ENCODE measurements around the gene GAL3ST2. TPM values are rescaled to one million over a fixed set of nuclear protein-coding genes. Genes with fewer than 3 reads are reported as not detected.

The GAL3ST2 gene
- total RNA-seq, 1 donor from 2014 or later, result not detected

DNA sequence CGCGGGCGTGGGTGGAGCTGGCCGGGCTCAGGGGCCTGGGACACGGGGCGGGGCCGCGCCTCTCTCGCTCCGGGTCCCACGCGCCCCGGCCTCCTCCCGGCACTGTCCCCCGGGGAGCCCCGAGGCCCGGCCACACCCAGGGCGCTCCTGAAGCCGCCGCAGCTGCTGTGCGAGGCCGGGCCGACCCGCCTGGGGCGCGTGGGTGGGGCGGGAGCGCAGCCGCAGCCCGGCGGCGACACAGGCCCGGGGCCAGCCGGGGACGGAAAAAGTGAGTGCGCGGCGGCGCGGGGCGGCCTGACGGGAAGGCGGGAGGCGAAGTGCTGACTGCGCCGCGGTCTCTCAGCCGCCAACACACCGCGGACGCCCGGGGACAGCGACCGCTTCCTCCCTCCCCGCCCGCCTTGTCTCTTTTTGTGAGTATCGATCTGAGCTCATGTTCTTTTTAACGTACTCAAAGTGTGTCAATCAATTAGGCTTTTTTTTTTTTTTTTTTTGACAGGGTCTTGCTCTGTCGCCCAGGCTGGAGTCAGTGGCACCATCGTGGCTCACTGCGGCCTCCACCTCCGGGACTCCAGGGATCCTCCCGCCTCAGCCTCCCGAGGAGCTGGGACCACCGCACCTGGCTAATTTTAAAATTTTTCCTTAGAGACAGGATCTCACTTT lies 67.6 kb downstream of the GAL3ST2 start:
- no peak for DNase-seq (ENCODE audit: low read depth, low spot score)

DNA sequence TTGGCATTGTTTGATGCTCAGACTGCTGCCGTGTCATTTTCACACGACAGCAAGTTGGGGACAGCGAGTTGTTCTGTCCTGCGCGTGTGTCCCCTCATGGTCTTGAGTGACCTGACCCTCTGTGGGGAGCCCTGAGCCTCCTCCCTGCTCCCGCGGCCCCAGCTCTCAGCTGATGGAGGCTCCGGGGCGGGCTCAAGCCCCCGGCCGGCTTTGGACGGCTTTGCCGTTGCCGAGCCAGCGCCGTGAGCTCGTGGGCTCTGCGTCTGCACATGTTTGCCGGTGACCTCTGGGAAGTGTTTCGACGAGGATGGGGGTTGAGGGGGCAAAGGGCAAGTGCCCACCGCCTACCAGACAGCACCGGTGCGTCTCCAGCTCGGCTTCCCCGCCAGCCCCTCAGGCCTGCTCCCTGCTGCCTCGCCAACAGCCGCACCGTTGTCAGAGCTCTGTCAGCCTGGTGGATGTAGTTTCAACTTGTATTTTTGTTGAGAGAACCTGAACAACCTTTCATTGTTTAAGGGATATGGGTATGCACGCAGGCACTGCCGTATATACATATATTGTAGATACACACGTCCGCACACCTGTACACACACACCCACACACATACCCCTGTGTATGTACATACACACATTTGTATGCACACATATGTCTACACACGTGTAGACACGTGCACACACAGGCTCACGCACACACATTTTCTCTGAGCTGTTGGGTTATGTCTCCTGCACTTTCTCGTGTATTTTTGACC lies 68.4 kb downstream of the GAL3ST2 start:
- DNase-seq (ENCODE audit: low read depth, low spot score), result no peak

- DNase-seq (ENCODE audit: low read depth, low spot score), result no peak
Observed at GRCh38 chr2:241846406-241846805, 69.8 kb downstream of the GAL3ST2 start.

DNA sequence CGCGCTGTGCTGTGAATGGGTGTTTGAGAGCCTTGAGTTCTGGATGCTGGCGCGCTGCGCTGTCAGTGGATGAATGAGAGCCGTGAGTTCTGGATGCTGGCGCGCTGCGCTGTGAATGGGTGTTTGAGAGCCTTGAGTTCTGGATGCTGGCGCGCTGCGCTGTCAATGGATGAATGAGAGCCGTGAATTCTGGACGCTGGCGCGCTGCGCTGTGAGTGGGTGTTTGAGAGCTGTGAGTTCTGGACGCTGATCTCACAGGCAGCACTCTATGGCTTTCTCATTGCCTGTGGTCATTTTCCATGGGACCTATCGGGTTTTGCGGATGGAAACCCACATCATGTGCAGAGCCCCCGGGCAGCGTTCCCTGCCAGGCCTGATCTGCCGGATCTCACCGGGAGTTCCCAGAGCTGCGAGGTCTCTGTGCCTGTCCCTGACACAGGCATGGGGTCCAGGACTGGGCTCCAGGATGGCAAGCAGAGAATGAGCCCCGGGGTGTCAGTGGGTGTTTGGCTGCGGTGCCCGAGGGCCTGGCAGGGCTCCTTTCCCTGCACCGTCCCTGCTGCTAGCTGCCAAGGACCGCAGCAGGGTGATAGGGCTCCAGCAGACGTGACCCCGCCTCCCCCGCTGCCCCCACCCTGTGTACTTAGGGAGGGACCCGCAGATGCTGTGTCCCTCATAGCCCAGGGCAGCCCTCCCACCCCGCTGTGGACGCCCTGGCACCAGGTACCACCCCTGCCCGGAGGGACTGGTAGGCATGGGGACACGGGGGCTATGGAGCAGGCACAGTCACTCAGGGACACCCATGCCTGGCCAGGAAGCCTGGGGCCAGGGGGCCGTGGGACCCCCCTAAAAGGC lies 72.4 kb downstream of the GAL3ST2 start:
- no peak for DNase-seq (ENCODE audit: low read depth, low spot score)

GRCh38 chr2:241849616-241850543 lies 73.3 kb downstream of the GAL3ST2 start:
- no peak for DNase-seq (ENCODE audit: low read depth, low spot score)

DNA sequence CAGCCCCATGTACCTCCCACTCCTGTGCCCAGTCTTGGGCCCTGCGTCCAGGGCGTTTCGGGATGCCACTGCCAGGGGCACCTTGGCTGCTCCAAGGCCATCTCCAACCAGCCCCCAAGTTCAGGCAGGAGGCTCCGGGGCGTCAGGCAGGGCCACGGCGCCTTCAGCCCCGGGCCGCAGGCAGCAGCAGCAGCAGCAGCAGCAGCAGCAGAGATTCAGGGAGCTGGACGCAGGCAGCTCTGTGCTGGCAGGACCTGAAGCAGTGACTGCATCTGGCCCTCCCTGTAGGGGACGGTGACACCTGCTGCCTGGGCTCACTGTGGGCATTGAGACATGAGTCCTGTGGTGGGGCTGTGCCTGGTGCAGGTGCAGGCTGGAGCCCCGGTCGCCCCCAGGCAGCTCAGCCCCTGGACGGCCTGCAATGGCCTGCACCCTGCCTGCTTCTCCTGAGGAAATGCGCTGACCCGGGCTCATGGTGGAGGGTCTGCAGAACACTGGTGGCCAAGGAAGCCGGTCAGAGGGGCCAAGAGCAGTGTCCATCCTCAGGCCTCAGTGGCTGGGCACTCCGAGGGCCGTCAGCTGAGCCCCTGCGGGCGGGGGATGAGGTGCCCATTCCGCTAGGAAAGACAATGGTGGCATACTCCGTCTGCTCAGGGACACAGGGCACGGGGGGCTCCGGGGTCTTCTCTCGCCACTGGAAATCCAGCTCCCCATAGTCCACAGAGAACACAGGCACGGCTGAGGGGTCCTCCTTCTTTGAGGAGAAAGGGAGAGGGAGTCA lies 74.1 kb downstream of the GAL3ST2 start:
- no peak for DNase-seq (ENCODE audit: low read depth, low spot score)

DNA sequence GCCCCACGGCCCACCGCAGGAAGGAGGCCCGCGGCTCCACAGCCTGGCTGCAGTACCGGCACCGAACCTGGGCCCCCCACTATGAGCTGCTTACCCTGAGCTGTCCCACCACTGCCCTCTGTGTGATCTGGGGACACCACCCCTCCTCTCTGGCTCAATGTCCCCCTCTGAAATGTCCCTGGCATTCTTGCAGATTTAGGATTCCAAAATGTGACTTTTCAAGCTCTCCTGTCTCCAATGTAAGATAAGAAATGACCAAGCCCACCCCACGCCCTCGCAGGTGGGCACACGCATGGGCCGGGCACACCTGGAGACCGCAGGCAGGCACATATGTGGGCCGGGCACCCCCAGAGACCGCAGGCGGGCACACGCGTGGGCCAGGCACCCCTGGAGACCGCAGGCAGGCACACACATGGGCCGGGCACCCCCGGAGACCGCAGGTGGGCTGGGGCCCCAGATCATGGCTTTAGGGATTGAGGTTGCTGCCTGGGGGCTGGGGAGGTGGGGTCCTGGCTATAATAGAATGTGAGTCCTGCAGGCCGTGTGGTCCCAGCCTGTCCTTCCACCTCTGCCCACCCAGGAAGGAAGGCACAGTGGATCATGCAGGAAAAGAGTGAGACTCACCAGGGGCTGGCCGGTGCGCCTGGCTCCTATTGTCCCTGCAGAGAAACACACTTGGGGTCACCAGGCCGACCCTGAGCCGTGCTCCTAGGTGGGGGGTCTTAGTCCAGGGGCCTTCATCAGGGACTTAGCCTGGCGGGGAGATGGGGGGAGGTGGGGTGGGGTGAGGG lies 74.9 kb downstream of the GAL3ST2 start:
- no peak for DNase-seq (ENCODE audit: low read depth, low spot score)

DNA sequence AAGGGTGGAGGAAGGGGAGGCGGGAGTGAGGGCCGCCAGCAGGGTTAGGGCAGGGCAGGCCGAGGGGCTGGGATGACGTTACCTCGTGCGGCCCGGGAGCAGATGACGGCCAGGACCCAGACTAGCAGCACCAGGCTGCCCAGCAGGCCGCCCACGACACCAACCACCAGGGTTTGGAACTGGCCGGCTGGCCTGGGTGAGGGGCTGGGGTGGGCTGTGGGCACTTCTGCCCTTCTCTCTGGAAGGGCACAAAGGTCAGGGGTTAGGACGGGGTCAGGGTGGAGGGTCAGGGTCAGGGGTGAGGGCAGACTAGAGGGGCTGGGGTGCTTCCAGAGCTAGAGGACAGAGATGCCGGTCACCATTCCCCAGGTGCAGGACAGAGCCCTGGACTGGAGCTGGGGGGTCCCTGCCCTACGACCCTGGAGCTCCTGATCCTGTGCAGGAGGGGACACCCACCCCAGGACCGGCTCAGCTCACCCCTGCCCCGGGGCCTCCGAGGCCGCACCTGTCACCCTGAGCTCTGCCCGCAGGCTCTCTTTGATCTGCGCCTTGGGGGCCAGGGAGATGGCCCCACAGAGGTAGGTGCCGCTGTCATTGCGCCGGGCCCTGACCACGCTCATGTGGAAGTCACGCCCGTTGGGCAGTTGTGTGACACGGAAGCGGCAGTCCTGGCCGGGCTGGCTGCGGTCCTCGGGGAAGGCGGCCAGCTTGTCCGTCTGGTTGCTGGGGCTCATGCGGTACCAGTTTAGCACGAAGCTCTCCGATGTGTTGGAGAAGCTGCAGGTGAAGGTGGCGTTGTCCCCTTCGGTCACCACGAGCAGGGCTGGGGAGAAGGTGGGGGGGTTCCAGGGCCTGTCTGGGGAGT lies 75.7 kb downstream of the GAL3ST2 start:
- no peak for DNase-seq (ENCODE audit: low read depth, low spot score)

DNA sequence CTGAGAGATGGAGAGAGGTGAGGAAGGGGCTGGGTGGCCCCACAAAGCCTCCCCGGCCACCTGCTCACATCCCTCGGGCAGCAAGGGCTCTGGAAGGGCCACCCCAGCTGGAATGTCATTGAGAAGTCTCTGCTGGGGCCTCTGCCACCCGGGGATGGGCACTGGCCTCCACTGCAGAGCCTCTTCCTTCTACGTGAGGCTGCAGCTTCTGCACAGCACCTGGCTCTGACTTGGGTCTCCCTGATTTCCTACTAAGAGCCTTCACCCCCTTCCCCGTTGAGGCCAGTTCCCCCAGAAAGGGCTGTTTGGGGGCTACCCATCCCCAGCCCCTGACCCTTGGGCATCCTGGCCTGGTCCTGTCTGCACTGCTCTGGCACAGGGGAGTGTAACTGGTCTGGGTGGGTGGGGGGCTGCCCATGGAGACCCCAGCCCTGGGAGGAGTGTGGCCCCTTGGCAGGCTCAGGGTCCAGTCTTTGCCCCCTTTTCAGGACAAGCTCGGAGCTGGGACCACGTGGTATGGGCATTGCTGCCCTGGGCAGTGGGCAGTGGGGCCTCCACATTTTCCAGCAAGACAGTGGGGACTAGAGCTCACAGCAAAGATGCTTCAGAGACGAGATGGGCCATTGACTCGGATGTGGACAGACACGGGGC lies 76.5 kb downstream of the GAL3ST2 start:
- no peak for DNase-seq (ENCODE audit: low read depth, low spot score)

Other genes with a start within 250 kb of the GAL3ST2 start
- gene BOK, start 218.1 kb upstream of the GAL3ST2 start, total RNA-seq, result 39.4 and 57.5 TPM in 2 replicates
- gene THAP4, start 139.7 kb upstream of the GAL3ST2 start, total RNA-seq, result 47.3 and 56.6 TPM in 2 replicates
- gene ATG4B, start 139.1 kb upstream of the GAL3ST2 start, total RNA-seq, result 75.2 and 75.8 TPM in 2 replicates
- 48.2 and 64.2 TPM in 2 replicates for gene DTYMK, start 90.0 kb upstream of the GAL3ST2 start, total RNA-seq
- gene ING5, start 74.8 kb upstream of the GAL3ST2 start, total RNA-seq, result 25.0 and 36.6 TPM in 2 replicates
- 10.7 and 12.3 TPM in 2 replicates for gene D2HGDH, start 42.2 kb upstream of the GAL3ST2 start, total RNA-seq
- gene NEU4, start 32.4 kb downstream of the GAL3ST2 start, total RNA-seq, result not detected in 2 replicates
- gene PDCD1, start 82.1 kb downstream of the GAL3ST2 start, total RNA-seq, result not detected in 2 replicates
- not detected in 2 replicates for gene RTP5, start 92.9 kb downstream of the GAL3ST2 start, total RNA-seq